ENCODE results near the gene ADORA1. TPM values are rescaled to one million over a fixed set of nuclear protein-coding genes. Genes with fewer than 3 reads are reported as not detected.

Gene ADORA1
- total RNA-seq, 1 donor from 2014 or later, result 3.8 TPM

GRCh38 chr1:203178083-203178482 lies 50.6 kb downstream of the ADORA1 start:
- Mint-ChIP-seq H3K9me3 (no peaks in the 10 kb centered on the region), H3K27me3 (ENCODE audit: low read depth) (no peaks in the 10 kb centered on the region), H3K4me3 (no peak overlapping the region), H3K4me1 (peaks cover 11% of the 10 kb centered on the region), H3K36me3 (no peaks in the 10 kb centered on the region), H3K27ac (peak overlapping the region; percentile 60)
- no peak for TF ChIP-seq CTCF (IDR thresholded peaks at IDR 0.05; ENCODE audit: unreplicated experiment)
- no peak for DNase-seq (ENCODE audit: low spot score in 2 of 2, unreplicated experiment in 2 of 2)

GRCh38 chr1:203178821-203179666 lies 51.5 kb downstream of the ADORA1 start:
- no peak overlapping the region for H3K4me3 Mint-ChIP-seq
- TF ChIP-seq CTCF (IDR thresholded peaks at IDR 0.05; ENCODE audit: unreplicated experiment), result no peak
- H3K36me3 Mint-ChIP-seq, result no peaks in the 10 kb centered on the region
- no peak overlapping the region for H3K27ac Mint-ChIP-seq
- DNase-seq (ENCODE audit: low spot score in 2 of 2, unreplicated experiment in 2 of 2), result no peak
- H3K27me3 Mint-ChIP-seq (ENCODE audit: low read depth), result no peaks in the 10 kb centered on the region
- no peaks in the 10 kb centered on the region for H3K9me3 Mint-ChIP-seq
- peaks cover 11% of the 10 kb centered on the region for H3K4me1 Mint-ChIP-seq

DNA sequence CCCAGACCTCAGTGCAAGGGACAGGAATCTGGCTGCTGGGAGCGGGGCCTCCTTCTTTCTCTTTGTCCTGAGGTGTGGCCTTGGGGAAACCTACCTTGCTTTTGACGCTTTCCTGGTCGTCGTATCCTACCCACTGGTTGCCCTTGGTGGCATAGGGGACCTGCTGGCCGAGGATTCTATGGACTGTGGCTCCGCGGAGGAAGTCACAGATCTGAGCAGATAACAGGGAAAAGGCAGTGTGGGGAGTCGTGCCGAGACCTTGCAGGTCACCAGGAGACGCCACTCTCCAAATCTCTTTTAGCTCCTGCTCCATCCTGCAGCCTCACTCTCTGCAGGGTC lies 52.1 kb downstream of the ADORA1 start:
- H3K27ac Mint-ChIP-seq, result no peak overlapping the region
- no peaks in the 10 kb centered on the region for H3K9me3 Mint-ChIP-seq
- no peak for TF ChIP-seq CTCF (IDR thresholded peaks at IDR 0.05; ENCODE audit: unreplicated experiment)
- no peaks in the 10 kb centered on the region for H3K36me3 Mint-ChIP-seq
- H3K27me3 Mint-ChIP-seq (ENCODE audit: low read depth), result no peaks in the 10 kb centered on the region
- H3K4me1 Mint-ChIP-seq, result peaks cover 11% of the 10 kb centered on the region
- DNase-seq (ENCODE audit: low spot score in 2 of 2, unreplicated experiment in 2 of 2), result no peak
- H3K4me3 Mint-ChIP-seq, result no peak overlapping the region

- H3K4me3 Mint-ChIP-seq, result no peak overlapping the region
- no peaks in the 10 kb centered on the region for H3K27me3 Mint-ChIP-seq (ENCODE audit: low read depth)
- H3K4me1 Mint-ChIP-seq, result peaks cover 11% of the 10 kb centered on the region
- DNase-seq (ENCODE audit: low spot score in 2 of 2, unreplicated experiment in 2 of 2), result no peak
- no peaks in the 10 kb centered on the region for H3K36me3 Mint-ChIP-seq
- no peak overlapping the region for H3K27ac Mint-ChIP-seq
- TF ChIP-seq CTCF (IDR thresholded peaks at IDR 0.05; ENCODE audit: unreplicated experiment), result no peak
- no peaks in the 10 kb centered on the region for H3K9me3 Mint-ChIP-seq
Measured at GRCh38 chr1:203180611-203181330, 53.2 kb downstream of the ADORA1 start.

GRCh38 chr1:203181586-203182386 lies 54.3 kb downstream of the ADORA1 start:
- no peaks in the 10 kb centered on the region for H3K27me3 Mint-ChIP-seq (ENCODE audit: low read depth)
- peaks cover 20% of the 10 kb centered on the region for H3K4me1 Mint-ChIP-seq
- H3K9me3 Mint-ChIP-seq, result no peaks in the 10 kb centered on the region

More at GRCh38 chr1:203181586-203182386, 54.3 kb downstream of the ADORA1 start:
- TF ChIP-seq CTCF (IDR thresholded peaks at IDR 0.05; ENCODE audit: unreplicated experiment), result no peak
- DNase-seq (ENCODE audit: low spot score in 2 of 2, unreplicated experiment in 2 of 2), result no peak
- no peaks in the 10 kb centered on the region for H3K36me3 Mint-ChIP-seq
- H3K27ac Mint-ChIP-seq, result no peak overlapping the region
- no peak overlapping the region for H3K4me3 Mint-ChIP-seq

Measured in mesothelial cell of epicardium (in vitro differentiated cells).